Glutamatergic neuron (in vitro differentiated cells): ENCODE data around the gene P3H2. TPM values are rescaled to one million over a fixed set of nuclear protein-coding genes. Genes with fewer than 3 reads are reported as not detected.

Experiments
- DNase-seq: peaks from one replicate; pipeline ENCODE4 v3.0.0; 2022
- H3K27ac Mint-ChIP-seq: one replicate; pipeline ENCODE4 v1.8.0; 2020; ENCODE audit warnings: mild to moderate bottlenecking, mixed read lengths, inconsistent platforms; ENCODE audit not compliant: unreplicated experiment
- H3K27me3 Mint-ChIP-seq: one replicate; pipeline ENCODE4 v1.8.0; 2020; ENCODE audit warnings: mild to moderate bottlenecking, moderate library complexity, mixed read lengths, inconsistent platforms; ENCODE audit not compliant: unreplicated experiment
- H3K36me3 Mint-ChIP-seq: one replicate; pipeline ENCODE4 v1.8.0; 2020; ENCODE audit warnings: mild to moderate bottlenecking, mixed read lengths, inconsistent platforms; ENCODE audit not compliant: unreplicated experiment
- H3K4me1 Mint-ChIP-seq: one replicate; pipeline ENCODE4 v1.8.0; 2020; ENCODE audit warnings: mild to moderate bottlenecking, low read depth, mixed read lengths, inconsistent platforms; ENCODE audit not compliant: unreplicated experiment
- H3K4me3 Mint-ChIP-seq: one replicate; pipeline ENCODE4 v1.8.0; 2020; ENCODE audit warnings: mild to moderate bottlenecking, mixed read lengths, inconsistent platforms; ENCODE audit not compliant: unreplicated experiment
- H3K9me3 Mint-ChIP-seq: one replicate; pipeline ENCODE4 v1.8.0; 2020; ENCODE audit warnings: mild to moderate bottlenecking, moderate library complexity, mixed read lengths, inconsistent platforms; ENCODE audit not compliant: unreplicated experiment
- CTCF ChIP-seq: fragments of 200-600 bp; sonication (generic); IDR thresholded peaks from one replicate; pipeline ENCODE4 v1.5.0; 2021; ENCODE audit not compliant: partially characterized antibody, unreplicated experiment
- total RNA-seq: library from RNA; stranded (reverse); fragmentation: NEBNext Ultra II Directional; extraction: Animal tissue kit (Norgen Biotek cat#: 25700); gene quantifications from one replicate; pipeline ENCODE4 v1.2.1, GENCODE V29; 2021; ENCODE audit not compliant: unreplicated experiment

The P3H2 gene
- total RNA-seq, 1 donor from 2014 or later, result 28.6 TPM

- DNase-seq, result no peak
- no peak overlapping the region for H3K4me3 Mint-ChIP-seq
- H3K27ac Mint-ChIP-seq, result no peak overlapping the region
- no peak for TF ChIP-seq CTCF
- no peaks in the 10 kb centered on the region for H3K36me3 Mint-ChIP-seq
- H3K4me1 Mint-ChIP-seq, result no peaks in the 10 kb centered on the region
- H3K9me3 Mint-ChIP-seq, result peaks cover 2% of the 10 kb centered on the region
- H3K27me3 Mint-ChIP-seq, result no peaks in the 10 kb centered on the region
These were observed 176.2 kb downstream of the P3H2 start for GRCh38 chr3:189944285-189945145.

- H3K9me3 Mint-ChIP-seq, result peaks cover 2% of the 10 kb centered on the region
- no peak for DNase-seq
- no peak overlapping the region for H3K4me3 Mint-ChIP-seq
- no peak overlapping the region for H3K27ac Mint-ChIP-seq
- TF ChIP-seq CTCF, result no peak
- H3K36me3 Mint-ChIP-seq, result no peaks in the 10 kb centered on the region
- no peaks in the 10 kb centered on the region for H3K4me1 Mint-ChIP-seq
- no peaks in the 10 kb centered on the region for H3K27me3 Mint-ChIP-seq
These were observed 177.7 kb downstream of the P3H2 start for GRCh38 chr3:189942948-189943347.

GRCh38 chr3:189941679-189942078, 179.0 kb downstream of the P3H2 start:
- H3K27ac Mint-ChIP-seq, result no peak overlapping the region
- no peak for TF ChIP-seq CTCF
- H3K4me1 Mint-ChIP-seq, result no peaks in the 10 kb centered on the region
- no peak overlapping the region for H3K4me3 Mint-ChIP-seq
- peaks cover 1% of the 10 kb centered on the region for H3K9me3 Mint-ChIP-seq
- DNase-seq, result no peak
- no peaks in the 10 kb centered on the region for H3K27me3 Mint-ChIP-seq
- no peaks in the 10 kb centered on the region for H3K36me3 Mint-ChIP-seq

- Mint-ChIP-seq H3K27ac (no peak overlapping the region), H3K36me3 (no peaks in the 10 kb centered on the region), H3K4me3 (no peak overlapping the region), H3K9me3 (no peaks in the 10 kb centered on the region), H3K4me1 (peaks cover 3% of the 10 kb centered on the region), H3K27me3 (no peaks in the 10 kb centered on the region)
- no peak for TF ChIP-seq CTCF
- DNase-seq, result no peak
These were observed 179.6 kb downstream of the P3H2 start for GRCh38 chr3:189941125-189941524.
